GM12878 (cell line): ENCODE results near the gene PPP4R3B. TPM values are rescaled to one million over a fixed set of nuclear protein-coding genes. Genes with fewer than 3 reads are reported as not detected.

Experiments used
- ATAC-seq: fragments of 200-7000 bp; cut with Tn5 transposase; 3 replicates; pipeline ENCODE4 v1.9.1; 2020; ENCODE audit warnings: mild to moderate bottlenecking, moderate library complexity
- BruUV-seq: library from RNA; stranded (reverse); fragments of 400-500 nt; replicated peaks from 2 replicates; lab custom pipeline; 2021; lab: Mats Ljungman, UMichigan
- CTCF ChIA-PET: fragments of 300-600 bp; sonication (Branson Sonifier 250); formaldehyde crosslinking; extraction: SDS; loops from one replicate; lab custom pipeline; 2021; ENCODE audit warnings: inconsistent platforms; lab: Yijun Ruan, JAX
- POLR2A ChIA-PET: fragments of 350-600 bp; formaldehyde crosslinking; extraction: SDS; loops from one replicate; lab custom pipeline; 2021; ENCODE audit warnings: inconsistent platforms; lab: Charles Lee
- RAD21 ChIA-PET: fragments of 300-600 bp; sonication (Branson Sonifier 250); formaldehyde crosslinking; loops from one replicate; lab custom pipeline; 2023; ENCODE audit warnings: antibody characterized with exemption; ENCODE audit not compliant: unreplicated experiment; lab: Charles Lee
- SMC1A ChIA-PET: fragments of 300-600 bp; sonication (Branson Sonifier 250); formaldehyde crosslinking; loops from one replicate; lab custom pipeline; 2023; ENCODE audit not compliant: unreplicated experiment, uncharacterized antibody; lab: Charles Lee
- DNase-seq: peaks from one replicate; pipeline ENCODE4 v3.0.0-alpha.2; 2011; ENCODE audit warnings: low read depth, low spot score
- FAIRE-seq: peaks from 3 replicates; lab custom pipeline; 2011; peaks lifted over from hg19 to GRCh38; lab: Jason Lieb, UNC
- H2AFZ ChIP-seq: 2 replicates; pipeline ENCODE4 v1.6.0; 2011; ENCODE audit warnings: low read depth, low read length, control low read depth; ENCODE audit not compliant: control insufficient read depth
- H3K27ac ChIP-seq: 2 replicates; pipeline ENCODE4 v1.5.1; 2011; ENCODE audit warnings: control low read depth; ENCODE audit not compliant: control insufficient read depth, insufficient read depth
- H3K27me3 ChIP-seq, 2 experiments: replicated peaks in 1 of 2; 2 replicates each; pipeline versions ENCODE4 v1.6.0 to v1.6.1; 2011; ENCODE audit warnings: low read length in 1 of 2; ENCODE audit not compliant: control insufficient read depth in 2 of 2, insufficient read depth in 2 of 2
- H3K36me3 ChIP-seq, 2 experiments: 2 replicates each; pipeline ENCODE4 v1.5.1; 2011; ENCODE audit warnings: low read length in 1 of 2; ENCODE audit not compliant: control insufficient read depth in 2 of 2, insufficient read depth in 2 of 2
- H3K4me1 ChIP-seq: 2 replicates; pipeline ENCODE4 v1.6.1; 2011; ENCODE audit warnings: mild to moderate bottlenecking, low read length, moderate library complexity, mixed read lengths; ENCODE audit not compliant: control insufficient read depth, insufficient read depth
- H3K4me2 ChIP-seq: 2 replicates; pipeline ENCODE4 v1.6.0; 2011; ENCODE audit warnings: control low read depth; ENCODE audit not compliant: control insufficient read depth, insufficient read depth
- H3K4me3 ChIP-seq: fragments of 200-600 bp; sonication (generic); 2 replicates; pipeline ENCODE4 v1.5.1; 2016
- H3K79me2 ChIP-seq: 2 replicates; pipeline ENCODE4 v1.6.0; 2011; ENCODE audit warnings: low read length; ENCODE audit not compliant: control insufficient read depth, insufficient read depth
- H3K9ac ChIP-seq: 2 replicates; pipeline ENCODE4 v1.8.0; 2011; ENCODE audit warnings: low read length, control low read depth, mixed read lengths; ENCODE audit not compliant: control insufficient read depth, insufficient read depth
- H3K9me3 ChIP-seq: replicated peaks from 3 replicates; pipeline ENCODE4 v1.5.1; 2011; ENCODE audit warnings: mild to moderate bottlenecking, low read length; ENCODE audit not compliant: control insufficient read depth, insufficient read depth
- H4K20me1 ChIP-seq: 2 replicates; pipeline ENCODE4 v1.6.0; 2011; ENCODE audit not compliant: control insufficient read depth, insufficient read depth
- KLF5 ChIP-seq: fragments of 450-650 bp; IDR thresholded peaks from 2 replicates; pipeline ENCODE4 v1.6.1; 2014; ENCODE audit warnings: mild to moderate bottlenecking; ENCODE audit not compliant: partially characterized antibody
- MEF2A ChIP-seq: IDR thresholded peaks from 2 replicates; pipeline ENCODE4 v1.6.1; 2011; ENCODE audit warnings: low read depth, mild to moderate bottlenecking, low read length, moderate library complexity; ENCODE audit not compliant: insufficient read depth
- NBN ChIP-seq: fragments of 450-650 bp; IDR thresholded peaks from 2 replicates; pipeline ENCODE4 v1.6.1; 2016
- SMARCA5 ChIP-seq: fragments of 450-650 bp; IDR thresholded peaks from 2 replicates; pipeline ENCODE4 v1.6.1; 2017; ENCODE audit warnings: mild to moderate bottlenecking
- SMC3 ChIP-seq: IDR thresholded peaks from 2 replicates; pipeline ENCODE4 v1.6.1; 2011; ENCODE audit warnings: low read length, improper control_type of control experiment, borderline replicate concordance
- TARDBP ChIP-seq: IDR thresholded peaks from 2 replicates; pipeline ENCODE4 v1.6.1; 2016; ENCODE audit warnings: borderline replicate concordance
- WGBS: methylation state at CpG from one replicate; pipeline ENCODE4 v1.1.6; 2016; ENCODE audit warnings: low lambda C conversion rate; ENCODE audit not compliant: insufficient replicate concordance, insufficient coverage; ENCODE audit errors: missing lambda C conversion rate; 5-methylcytosine and 5-hydroxymethylcytosine counted together
- in situ Hi-C: fragments of 300-500 bp; cut with MboI; formaldehyde crosslinking; loops from 9 replicates; pipeline ENCODE4 v1.14.3; 2018; ENCODE audit warnings: mixed read lengths
- intact Hi-C: fragments of 100-400 bp; cut with micrococcal nuclease; formaldehyde crosslinking; loops from one replicate; pipeline ENCODE4 v1.14.2; 2022; ENCODE audit not compliant: unreplicated experiment
- polyA plus RNA-seq, 11 experiments: library from polyadenylated mRNA; depleted of rRNA in 4 of 11; unstranded in 6 of 11; stranded (reverse) in 5 of 11; fragments of >200 nt; fragmentation: Nextera tagmentation in 4 of 11; fragmentation: Illumina TruSeq in 1 of 11; extraction: Ambion mirVana in 4 of 11; extraction: Trizol in 1 of 11; gene quantifications; 1 replicate in 1 of 11; 2 replicates in 10 of 11; pipeline versions ENCODE4 v1.2.1 to v1.2.3, GENCODE V29; 2011 to 2016; ENCODE audit warnings: inconsistent platforms in 2 of 11, missing spikeins in 2 of 11, low read depth in 1 of 11
- total RNA-seq, 4 experiments: library from RNA; depleted of rRNA in 3 of 4; stranded (reverse); fragments of >200 nt in 3 of 4; fragmentation: Illumina TruSeq in 1 of 4; extraction: Trizol in 1 of 4; gene quantifications; 2 replicates each; pipeline versions ENCODE4 v1.2.1 to v1.2.3, GENCODE V29; 2013 to 2021
- TF ChIP-seq, protein P1 (sequence below): fragments of 450-650 bp; IDR thresholded peaks from 2 replicates; pipeline ENCODE4 v1.6.1; 2018; ENCODE audit warnings: borderline replicate concordance, mild to moderate bottlenecking; ENCODE audit not compliant: partially characterized antibody
- TF ChIP-seq, protein P2 (sequence below): IDR thresholded peaks from 2 replicates; pipeline ENCODE4 v1.6.1; 2011; ENCODE audit warnings: borderline replicate concordance, low read depth, mild to moderate bottlenecking, moderate library complexity, low read length; ENCODE audit not compliant: insufficient read depth, poor library complexity, severe bottlenecking
- TF ChIP-seq, protein P3 (sequence below): fragments of 450-650 bp; IDR thresholded peaks from 2 replicates; pipeline ENCODE4 v1.6.1; 2018; ENCODE audit warnings: mild to moderate bottlenecking, low read depth, moderate library complexity; ENCODE audit not compliant: partially characterized antibody
- TF ChIP-seq, protein P4 (sequence below): IDR thresholded peaks from 2 replicates; pipeline ENCODE4 v1.6.1; 2012; ENCODE audit warnings: mild to moderate bottlenecking, low read depth, low read length

Gene PPP4R3B
- total and polyA plus RNA-seq, 10 of the 15 experiments (the other 5 are each of a cell fraction or from before 2014, with no cell fraction given), result 10.9 to 70.1 (median 49.2) TPM

DNA sequence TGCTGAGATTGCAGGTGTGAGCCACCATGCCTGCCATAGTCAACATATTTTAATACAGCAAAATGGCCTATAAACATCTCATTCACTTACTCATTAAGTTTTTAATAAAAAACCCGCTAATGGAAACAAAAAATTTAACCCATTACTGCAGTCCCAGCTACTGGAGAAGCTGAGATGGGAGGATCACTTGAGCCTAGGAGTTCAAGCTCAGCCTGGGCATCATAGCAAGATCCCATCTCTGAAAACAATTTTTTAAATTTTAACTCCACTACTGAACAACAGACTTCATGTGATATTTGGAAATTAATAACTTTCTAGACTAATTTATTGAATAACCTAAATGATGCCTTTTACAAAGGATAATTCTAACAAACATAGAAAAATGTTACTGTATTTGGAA is 5.4 kb downstream of the PPP4R3B start (continued):
- no peak for TF ChIP-seq MEF2A
- TF ChIP-seq, protein P1, sequence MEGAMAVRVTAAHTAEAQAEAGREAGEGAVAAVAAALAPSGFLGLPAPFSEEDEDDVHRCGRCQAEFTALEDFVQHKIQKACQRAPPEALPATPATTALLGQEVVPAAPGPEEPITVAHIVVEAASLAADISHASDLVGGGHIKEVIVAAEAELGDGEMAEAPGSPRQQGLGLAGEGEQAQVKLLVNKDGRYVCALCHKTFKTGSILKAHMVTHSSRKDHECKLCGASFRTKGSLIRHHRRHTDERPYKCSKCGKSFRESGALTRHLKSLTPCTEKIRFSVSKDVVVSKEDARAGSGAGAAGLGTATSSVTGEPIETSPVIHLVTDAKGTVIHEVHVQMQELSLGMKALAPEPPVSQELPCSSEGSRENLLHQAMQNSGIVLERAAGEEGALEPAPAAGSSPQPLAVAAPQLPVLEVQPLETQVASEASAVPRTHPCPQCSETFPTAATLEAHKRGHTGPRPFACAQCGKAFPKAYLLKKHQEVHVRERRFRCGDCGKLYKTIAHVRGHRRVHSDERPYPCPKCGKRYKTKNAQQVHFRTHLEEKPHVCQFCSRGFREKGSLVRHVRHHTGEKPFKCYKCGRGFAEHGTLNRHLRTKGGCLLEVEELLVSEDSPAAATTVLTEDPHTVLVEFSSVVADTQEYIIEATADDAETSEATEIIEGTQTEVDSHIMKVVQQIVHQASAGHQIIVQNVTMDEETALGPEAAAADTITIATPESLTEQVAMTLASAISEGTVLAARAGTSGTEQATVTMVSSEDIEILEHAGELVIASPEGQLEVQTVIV, result no peak

DNA sequence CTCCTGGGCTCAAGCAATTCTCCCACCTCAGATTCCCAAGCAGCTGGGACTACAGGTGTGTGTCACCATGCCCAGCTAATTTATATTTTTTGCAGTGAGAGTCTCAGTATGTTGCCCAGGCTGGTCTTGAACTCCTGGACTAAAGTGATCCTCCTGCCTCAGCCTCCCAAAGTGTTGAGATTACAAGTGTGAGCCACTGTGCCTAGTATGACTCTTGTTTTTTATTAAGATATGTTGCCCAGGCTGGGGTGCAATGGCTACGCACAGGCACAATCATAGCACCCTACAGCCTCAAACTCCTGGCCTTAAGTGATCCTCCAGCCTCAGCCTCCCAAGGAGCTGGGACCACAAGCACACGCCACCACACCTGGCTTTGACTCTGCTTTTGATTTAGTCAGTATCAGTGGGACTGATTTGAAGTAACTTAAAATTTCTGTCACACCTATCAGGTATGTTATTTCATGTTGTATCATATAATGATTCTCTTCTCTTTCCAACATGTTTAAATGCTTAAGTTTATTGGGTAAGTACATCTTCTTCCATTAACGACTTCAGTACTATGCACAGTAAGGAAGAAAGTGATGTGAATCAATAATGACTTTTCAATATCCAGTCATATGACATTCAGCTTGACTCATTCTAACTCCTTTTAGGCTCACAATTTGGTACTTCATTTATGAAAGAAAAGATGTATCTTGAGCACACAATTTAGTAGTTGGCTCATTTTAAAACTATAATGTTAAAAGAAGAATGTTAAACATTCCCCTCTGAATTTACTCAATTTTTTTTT is 6.3 kb downstream of the PPP4R3B start:
- Histone ChIP-seq H3K4me2 (no peak overlapping the region), H4K20me1 (no peaks in the 10 kb centered on the region), H3K4me3 (no peak overlapping the region), H2AFZ (no peak overlapping the region), H3K9me3 (no peaks in the 10 kb centered on the region), H3K4me1 (no peaks in the 10 kb centered on the region), H3K36me3 (peaks cover 0 to 29% of the 10 kb centered on the region in 2 experiments; a peak in 2 of 4 replicates), H3K9ac (no peak overlapping the region), H3K79me2 (peaks cover 57% of the 10 kb centered on the region), H3K27ac (no peak overlapping the region), H3K27me3 (no peaks in the 10 kb centered on the region)
- in situ Hi-C loops, result no loop called here
- CTCF ChIA-PET, result interaction anchor here (0.9 kb wide), 1 partner anchor 14 kb away, joined by 3 read pairs; no protein-coding TSS in a partner anchor
- WGBS, result 81% methylated on average over 3 of the region's 3 CpGs
- SMC1A ChIA-PET, result interaction anchor here (2.1 kb wide), 1 partner anchor 9 kb away, joined by 4 read pairs; no protein-coding TSS in a partner anchor
- intact Hi-C loops, result loop anchor here (10.0 kb wide), 2 partner anchors 326 to 1036 kb away; no protein-coding TSS in a partner anchor
- FAIRE-seq, result no peak
- BruUV-seq, result no TSS peak
- no peak for ATAC-seq
- RAD21 ChIA-PET, result no interaction called here
- DNase-seq, result no peak
- POLR2A ChIA-PET, result interaction anchor here (1.3 to 1.7 kb wide), 2 partner anchors 10 to 15 kb away, joined by 4 read pairs; no protein-coding TSS in a partner anchor
- TF ChIP-seq KLF5, result no peak
- TF ChIP-seq, protein P2, sequence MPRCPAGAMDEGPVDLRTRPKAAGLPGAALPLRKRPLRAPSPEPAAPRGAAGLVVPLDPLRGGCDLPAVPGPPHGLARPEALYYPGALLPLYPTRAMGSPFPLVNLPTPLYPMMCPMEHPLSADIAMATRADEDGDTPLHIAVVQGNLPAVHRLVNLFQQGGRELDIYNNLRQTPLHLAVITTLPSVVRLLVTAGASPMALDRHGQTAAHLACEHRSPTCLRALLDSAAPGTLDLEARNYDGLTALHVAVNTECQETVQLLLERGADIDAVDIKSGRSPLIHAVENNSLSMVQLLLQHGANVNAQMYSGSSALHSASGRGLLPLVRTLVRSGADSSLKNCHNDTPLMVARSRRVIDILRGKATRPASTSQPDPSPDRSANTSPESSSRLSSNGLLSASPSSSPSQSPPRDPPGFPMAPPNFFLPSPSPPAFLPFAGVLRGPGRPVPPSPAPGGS, result no peak
- no peak for TF ChIP-seq SMC3
- no peak for TF ChIP-seq SMARCA5
- TF ChIP-seq NBN, result no peak
- TF ChIP-seq, protein P3, sequence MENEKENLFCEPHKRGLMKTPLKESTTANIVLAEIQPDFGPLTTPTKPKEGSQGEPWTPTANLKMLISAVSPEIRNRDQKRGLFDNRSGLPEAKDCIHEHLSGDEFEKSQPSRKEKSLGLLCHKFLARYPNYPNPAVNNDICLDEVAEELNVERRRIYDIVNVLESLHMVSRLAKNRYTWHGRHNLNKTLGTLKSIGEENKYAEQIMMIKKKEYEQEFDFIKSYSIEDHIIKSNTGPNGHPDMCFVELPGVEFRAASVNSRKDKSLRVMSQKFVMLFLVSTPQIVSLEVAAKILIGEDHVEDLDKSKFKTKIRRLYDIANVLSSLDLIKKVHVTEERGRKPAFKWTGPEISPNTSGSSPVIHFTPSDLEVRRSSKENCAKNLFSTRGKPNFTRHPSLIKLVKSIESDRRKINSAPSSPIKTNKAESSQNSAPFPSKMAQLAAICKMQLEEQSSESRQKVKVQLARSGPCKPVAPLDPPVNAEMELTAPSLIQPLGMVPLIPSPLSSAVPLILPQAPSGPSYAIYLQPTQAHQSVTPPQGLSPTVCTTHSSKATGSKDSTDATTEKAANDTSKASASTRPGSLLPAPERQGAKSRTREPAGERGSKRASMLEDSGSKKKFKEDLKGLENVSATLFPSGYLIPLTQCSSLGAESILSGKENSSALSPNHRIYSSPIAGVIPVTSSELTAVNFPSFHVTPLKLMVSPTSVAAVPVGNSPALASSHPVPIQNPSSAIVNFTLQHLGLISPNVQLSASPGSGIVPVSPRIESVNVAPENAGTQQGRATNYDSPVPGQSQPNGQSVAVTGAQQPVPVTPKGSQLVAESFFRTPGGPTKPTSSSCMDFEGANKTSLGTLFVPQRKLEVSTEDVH, result no peak
- TF ChIP-seq TARDBP, result no peak
- TF ChIP-seq, protein P4, sequence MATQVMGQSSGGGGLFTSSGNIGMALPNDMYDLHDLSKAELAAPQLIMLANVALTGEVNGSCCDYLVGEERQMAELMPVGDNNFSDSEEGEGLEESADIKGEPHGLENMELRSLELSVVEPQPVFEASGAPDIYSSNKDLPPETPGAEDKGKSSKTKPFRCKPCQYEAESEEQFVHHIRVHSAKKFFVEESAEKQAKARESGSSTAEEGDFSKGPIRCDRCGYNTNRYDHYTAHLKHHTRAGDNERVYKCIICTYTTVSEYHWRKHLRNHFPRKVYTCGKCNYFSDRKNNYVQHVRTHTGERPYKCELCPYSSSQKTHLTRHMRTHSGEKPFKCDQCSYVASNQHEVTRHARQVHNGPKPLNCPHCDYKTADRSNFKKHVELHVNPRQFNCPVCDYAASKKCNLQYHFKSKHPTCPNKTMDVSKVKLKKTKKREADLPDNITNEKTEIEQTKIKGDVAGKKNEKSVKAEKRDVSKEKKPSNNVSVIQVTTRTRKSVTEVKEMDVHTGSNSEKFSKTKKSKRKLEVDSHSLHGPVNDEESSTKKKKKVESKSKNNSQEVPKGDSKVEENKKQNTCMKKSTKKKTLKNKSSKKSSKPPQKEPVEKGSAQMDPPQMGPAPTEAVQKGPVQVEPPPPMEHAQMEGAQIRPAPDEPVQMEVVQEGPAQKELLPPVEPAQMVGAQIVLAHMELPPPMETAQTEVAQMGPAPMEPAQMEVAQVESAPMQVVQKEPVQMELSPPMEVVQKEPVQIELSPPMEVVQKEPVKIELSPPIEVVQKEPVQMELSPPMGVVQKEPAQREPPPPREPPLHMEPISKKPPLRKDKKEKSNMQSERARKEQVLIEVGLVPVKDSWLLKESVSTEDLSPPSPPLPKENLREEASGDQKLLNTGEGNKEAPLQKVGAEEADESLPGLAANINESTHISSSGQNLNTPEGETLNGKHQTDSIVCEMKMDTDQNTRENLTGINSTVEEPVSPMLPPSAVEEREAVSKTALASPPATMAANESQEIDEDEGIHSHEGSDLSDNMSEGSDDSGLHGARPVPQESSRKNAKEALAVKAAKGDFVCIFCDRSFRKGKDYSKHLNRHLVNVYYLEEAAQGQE, result no peak
